GM15510 (cell line): ENCODE data around the gene RCAN1.

Source experiments
- POLR2A ChIP-seq: IDR thresholded peaks from 3 replicates; pipeline ENCODE4 v1.6.1; 2011; ENCODE audit warnings: borderline replicate concordance; ENCODE audit not compliant: insufficient read length; ENCODE audit errors: extremely low read depth

RCAN1 gene

GRCh38 chr21:34570313-34570712 is 44.6 kb downstream of the RCAN1 start:
- TF ChIP-seq POLR2A, result no peak

DNA sequence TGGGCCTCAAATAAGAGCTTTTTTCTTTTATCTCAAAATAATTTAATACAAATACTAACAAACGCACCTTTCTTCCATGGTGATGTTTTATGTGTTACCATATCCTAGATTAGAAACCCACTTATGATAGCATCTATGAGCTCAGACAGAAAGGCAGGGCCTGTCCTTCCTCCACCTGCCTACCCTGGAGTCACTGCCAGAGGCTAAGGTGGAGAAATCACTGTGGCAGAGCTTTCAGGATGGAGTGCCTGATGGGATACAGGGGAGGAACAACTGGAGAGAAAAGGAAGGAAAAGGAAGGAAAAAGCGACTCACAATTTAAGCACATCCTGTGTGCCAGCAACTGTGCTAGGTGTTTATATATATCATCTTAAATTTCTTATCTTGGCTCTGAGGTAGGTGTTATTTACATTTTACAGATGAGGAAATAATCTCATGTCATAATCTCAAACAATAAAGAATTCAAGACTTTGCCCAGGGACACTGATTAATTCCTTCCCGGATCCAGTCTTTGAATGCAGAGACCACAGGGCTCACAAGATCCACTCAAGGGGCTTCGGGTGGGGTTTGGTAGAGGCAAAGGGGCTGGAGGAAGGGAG is 45.4 kb downstream of the RCAN1 start:
- TF ChIP-seq POLR2A, result no peak

DNA sequence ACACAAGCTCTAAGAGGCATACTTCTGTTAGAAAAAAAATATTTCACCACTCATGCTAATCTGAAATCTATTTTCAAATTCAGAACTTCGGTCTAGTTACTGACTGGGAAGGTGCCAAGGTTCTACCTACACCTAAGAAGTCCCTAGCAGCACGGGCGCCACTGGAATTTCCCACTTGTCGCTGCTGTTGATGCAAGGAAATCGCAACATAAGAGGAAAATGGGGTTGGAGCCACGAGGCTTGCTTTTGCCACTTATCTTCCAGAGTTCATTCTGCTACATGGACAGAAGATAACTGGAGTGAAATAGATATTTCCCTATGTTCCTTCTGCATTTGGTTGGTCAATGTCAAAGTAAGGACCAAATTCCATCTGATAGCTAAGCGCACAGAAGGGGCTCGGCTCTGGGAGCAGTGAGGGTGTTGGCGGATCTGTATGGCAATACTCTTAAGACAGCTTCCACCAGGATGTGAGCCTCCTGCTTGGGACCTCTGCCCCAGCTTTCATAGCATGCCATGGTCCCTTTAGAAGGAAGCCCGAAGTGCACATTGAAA is 47.2 kb downstream of the RCAN1 start:
- no peak for TF ChIP-seq POLR2A

DNA sequence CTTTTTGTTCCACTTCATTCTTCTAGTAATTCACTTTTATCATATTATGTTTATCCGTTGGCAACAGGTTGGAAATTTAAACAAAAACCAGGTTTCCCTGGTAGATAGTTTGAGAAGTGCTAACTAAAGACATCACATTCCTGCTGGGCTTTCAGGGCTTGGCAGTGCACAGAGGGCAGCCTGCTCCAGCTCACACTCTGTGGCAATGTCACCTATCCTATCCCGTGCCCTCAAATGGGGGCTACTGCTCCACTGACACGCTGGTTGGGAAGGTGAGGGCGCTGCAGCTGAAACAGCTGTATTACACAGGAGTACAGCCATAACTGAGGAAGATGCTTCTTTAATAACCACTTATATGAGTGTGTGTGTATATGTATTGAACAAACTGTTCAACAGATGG is 49.7 kb downstream of the RCAN1 start:
- no peak for TF ChIP-seq POLR2A

DNA sequence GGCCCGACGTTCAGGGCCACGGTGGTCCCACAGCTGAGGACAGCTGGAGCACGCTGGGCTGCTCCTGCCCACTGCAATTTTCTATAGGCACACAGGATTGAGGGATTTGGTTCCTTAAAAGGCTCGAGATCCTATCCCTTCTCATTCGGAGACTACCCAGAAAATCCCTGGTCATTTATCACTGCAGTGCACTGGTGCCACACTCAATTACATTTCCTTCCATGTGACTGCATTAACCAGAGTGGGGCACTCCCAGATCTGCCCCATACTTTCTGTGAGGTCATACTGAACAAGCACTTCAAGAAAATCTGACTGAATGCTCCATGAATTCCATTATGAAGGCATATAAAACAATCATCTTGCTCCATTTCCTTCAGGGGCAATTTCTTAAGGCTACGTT is 53.1 kb downstream of the RCAN1 start:
- no peak for TF ChIP-seq POLR2A

DNA sequence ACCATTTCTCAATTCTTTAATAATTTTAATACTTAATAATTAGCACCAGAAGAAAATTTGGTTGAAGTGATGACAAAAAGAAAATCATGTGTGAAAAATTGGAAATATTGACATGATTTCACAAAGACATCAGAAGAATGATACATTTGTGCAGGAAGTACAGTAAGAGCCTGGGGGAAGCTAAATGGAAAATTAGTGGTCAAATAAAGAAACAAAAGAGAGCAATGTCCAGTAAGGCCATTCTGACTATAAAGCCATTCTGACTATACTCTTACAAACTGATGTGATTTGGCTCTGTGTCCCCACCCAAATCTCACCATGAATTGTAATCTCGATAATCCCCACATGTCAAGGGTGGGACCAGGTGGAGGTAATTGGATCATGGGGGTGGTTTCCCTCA is 54.3 kb downstream of the RCAN1 start:
- TF ChIP-seq POLR2A, result no peak

DNA sequence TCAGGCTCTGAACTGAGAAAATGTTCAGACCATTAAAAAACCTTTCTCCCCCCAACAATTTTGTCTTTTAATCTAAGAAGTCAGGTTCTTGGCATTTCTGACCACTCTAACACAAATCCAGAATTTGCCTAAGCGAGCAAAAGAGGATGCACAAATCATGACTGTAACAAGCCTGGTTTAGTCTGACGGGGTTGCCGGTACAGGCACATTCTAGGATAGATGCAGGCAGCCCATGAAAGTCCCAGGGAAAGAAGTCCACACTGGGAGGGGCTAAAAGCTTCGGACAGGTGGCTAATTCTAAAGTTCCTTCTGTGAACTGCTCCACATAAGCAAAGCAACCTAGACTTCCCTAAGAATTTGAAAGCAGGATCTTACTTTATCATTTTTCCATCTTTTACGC is 54.9 kb downstream of the RCAN1 start:
- TF ChIP-seq POLR2A, result no peak

- TF ChIP-seq POLR2A, result no peak
Observed at GRCh38 chr21:34559089-34559631, 55.8 kb downstream of the RCAN1 start.

DNA sequence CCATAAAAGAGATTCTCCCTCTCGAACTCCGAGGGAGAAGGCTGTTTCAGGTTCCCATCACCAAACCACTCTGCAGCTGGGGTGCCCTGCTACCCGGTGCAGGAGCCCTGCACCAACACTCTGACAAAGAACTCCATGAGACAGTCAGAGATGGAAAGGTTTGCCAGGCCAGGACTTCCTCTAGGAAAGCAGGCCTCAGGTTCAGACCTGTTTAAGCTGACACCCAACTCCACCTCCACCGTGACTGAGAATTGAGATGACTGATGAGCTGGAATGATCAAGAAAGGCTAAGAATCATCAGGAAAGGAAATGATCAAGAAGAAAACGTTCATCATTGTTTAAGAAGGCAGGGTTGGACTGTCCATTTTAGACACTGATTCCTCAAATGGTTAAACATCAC is 56.7 kb downstream of the RCAN1 start:
- TF ChIP-seq POLR2A, result no peak

- no peak for TF ChIP-seq POLR2A
Observed at GRCh38 chr21:34557261-34557660, 57.7 kb downstream of the RCAN1 start.

GRCh38 chr21:34554227-34554626 is 60.7 kb downstream of the RCAN1 start:
- TF ChIP-seq POLR2A, result no peak

DNA sequence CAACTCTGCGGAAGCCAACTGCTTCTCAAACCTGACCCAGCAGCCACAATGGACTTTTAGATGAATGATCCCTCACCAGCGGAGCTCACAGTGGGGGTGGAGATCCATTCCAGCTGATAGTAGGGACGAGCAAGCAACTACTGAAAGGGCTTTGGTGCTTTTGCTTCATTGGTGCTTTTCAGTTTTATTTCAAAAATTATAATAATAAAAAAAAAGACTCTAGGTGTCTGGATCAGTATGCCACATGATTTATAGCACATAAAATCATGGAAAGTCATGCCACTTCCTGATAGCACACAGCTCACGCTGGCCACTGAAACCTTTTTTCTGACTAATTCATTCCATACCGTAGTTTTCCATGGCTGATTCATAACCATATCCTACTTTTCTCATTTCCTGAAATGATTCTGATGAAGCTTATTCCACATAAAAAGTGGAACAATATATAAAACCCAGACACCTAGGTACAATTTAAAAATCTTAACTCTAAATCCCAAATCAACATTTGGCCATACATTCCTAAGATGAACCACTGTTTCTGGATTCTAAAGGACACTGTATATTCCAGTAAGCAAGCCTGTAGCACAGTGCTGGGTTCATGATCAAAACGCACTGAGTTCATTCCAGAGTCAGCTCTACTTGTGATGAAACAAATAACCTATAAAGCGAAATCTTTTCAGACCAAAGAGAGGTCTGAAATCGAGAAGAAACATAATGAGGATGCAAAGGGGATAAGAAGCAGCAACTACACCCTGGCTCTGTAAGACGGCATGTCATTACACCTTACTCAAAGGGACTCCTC is 61.6 kb downstream of the RCAN1 start:
- TF ChIP-seq POLR2A, result no peak

GRCh38 chr21:34552360-34553098 is 62.4 kb downstream of the RCAN1 start:
- no peak for TF ChIP-seq POLR2A

- TF ChIP-seq POLR2A, result no peak
Observed at GRCh38 chr21:34550182-34550799, 64.6 kb downstream of the RCAN1 start.
